Activated naive CD8-positive, alpha-beta T cell (primary cell): ENCODE data around the gene PPP1R2.
A peak's percentile ranks its signal among the peaks of the same experiment; 100 is the strongest.
"Not testable (repeated sequence)": the region's sequence is repeated elsewhere in the genome, so short reads cannot be mapped to it uniquely, and the experiment has no call there.

Experiments used
- H3K27ac Mint-ChIP-seq: one replicate; pipeline ENCODE4 v1.8.0; 2021; ENCODE audit warnings: mixed read lengths
- H3K27me3 Mint-ChIP-seq: one replicate; pipeline ENCODE4 v1.8.0; 2021; ENCODE audit warnings: mixed read lengths
- H3K36me3 Mint-ChIP-seq: one replicate; pipeline ENCODE4 v1.8.0; 2021; ENCODE audit warnings: mixed read lengths
- H3K4me1 Mint-ChIP-seq: one replicate; pipeline ENCODE4 v1.8.0; 2021; ENCODE audit warnings: low read depth, mixed read lengths
- H3K4me3 Mint-ChIP-seq: one replicate; pipeline ENCODE4 v1.8.0; 2021; ENCODE audit warnings: mild to moderate bottlenecking, mixed read lengths
- H3K9me3 Mint-ChIP-seq: one replicate; pipeline ENCODE4 v1.8.0; 2021; ENCODE audit warnings: low read depth, mixed read lengths

The PPP1R2 gene

DNA sequence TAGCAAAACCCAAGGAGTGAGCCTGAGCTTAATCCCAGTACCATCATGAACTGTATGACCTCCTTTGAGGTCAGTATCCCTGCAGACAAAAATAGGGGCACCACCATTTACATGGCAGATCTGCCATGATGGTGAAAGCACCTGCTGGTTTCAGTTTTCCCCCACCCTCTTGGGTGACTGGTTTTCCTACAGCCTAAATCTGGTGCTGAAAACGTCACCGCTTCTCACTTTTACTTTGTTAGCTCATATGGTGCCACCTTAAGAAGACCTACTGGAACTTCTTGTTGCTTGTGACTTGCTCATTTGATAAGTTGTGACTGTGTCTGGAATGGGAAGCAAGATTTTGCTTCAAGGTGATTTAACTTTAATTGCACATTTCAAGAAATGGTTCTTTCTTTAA, 5.1 kb downstream of the PPP1R2 start:
- peak overlapping the region; percentile 88 for H3K27ac Mint-ChIP-seq
- no peaks in the 10 kb centered on the region for H3K9me3 Mint-ChIP-seq
- H3K4me3 Mint-ChIP-seq = peak overlapping the region; percentile 89
- no peaks in the 10 kb centered on the region for H3K27me3 Mint-ChIP-seq
- peaks cover 79% of the 10 kb centered on the region for H3K4me1 Mint-ChIP-seq
- H3K36me3 Mint-ChIP-seq = peaks cover 3% of the 10 kb centered on the region

DNA sequence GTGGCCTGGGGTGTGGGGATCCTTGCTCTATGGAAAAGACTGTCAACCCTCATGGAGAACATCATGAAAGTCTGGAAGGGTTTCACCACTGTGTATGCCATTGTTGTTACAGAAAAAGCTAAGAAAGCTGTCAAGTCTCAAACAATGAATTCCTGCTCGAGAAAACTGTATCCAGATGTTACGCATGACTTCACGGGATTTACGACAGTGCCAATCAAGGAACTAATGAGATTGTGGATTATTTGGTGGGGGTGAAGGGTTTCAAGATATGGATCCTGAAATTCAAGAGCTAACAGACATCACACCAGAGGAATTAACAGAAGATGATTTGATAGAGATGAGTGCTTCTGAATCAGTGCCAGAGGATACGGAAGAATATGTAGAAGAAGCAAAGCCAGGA, 7.8 kb downstream of the PPP1R2 start:
- H3K27ac Mint-ChIP-seq = peak overlapping the region; percentile 91
- peaks cover 93% of the 10 kb centered on the region for H3K4me1 Mint-ChIP-seq
- peak overlapping the region; percentile 69 for H3K4me3 Mint-ChIP-seq
- H3K9me3 Mint-ChIP-seq = no peaks in the 10 kb centered on the region
- peaks cover 3% of the 10 kb centered on the region for H3K36me3 Mint-ChIP-seq
- H3K27me3 Mint-ChIP-seq = no peaks in the 10 kb centered on the region

GRCh38 chr3:195532834-195533233, 10.3 kb downstream of the PPP1R2 start:
- H3K9me3 Mint-ChIP-seq = no peaks in the 10 kb centered on the region
- peaks cover 4% of the 10 kb centered on the region for H3K36me3 Mint-ChIP-seq
- peaks cover 89% of the 10 kb centered on the region for H3K4me1 Mint-ChIP-seq
- H3K27ac Mint-ChIP-seq = peak overlapping the region; percentile 91
- H3K27me3 Mint-ChIP-seq = no peaks in the 10 kb centered on the region
- no peak overlapping the region for H3K4me3 Mint-ChIP-seq

GRCh38 chr3:195532345-195532744, 10.8 kb downstream of the PPP1R2 start:
- Mint-ChIP-seq H3K9me3 (no peaks in the 10 kb centered on the region), H3K27ac (peak overlapping the region; percentile 91), H3K27me3 (no peaks in the 10 kb centered on the region), H3K4me3 (peak overlapping the region; percentile 27), H3K4me1 (peaks cover 88% of the 10 kb centered on the region), H3K36me3 (peaks cover 4% of the 10 kb centered on the region)

- Mint-ChIP-seq H3K27ac (peak overlapping the region; percentile 91), H3K4me3 (peak overlapping the region; percentile 1), H3K4me1 (peaks cover 83% of the 10 kb centered on the region)
These were observed 11.4 kb downstream of the PPP1R2 start for GRCh38 chr3:195531683-195532082.

DNA sequence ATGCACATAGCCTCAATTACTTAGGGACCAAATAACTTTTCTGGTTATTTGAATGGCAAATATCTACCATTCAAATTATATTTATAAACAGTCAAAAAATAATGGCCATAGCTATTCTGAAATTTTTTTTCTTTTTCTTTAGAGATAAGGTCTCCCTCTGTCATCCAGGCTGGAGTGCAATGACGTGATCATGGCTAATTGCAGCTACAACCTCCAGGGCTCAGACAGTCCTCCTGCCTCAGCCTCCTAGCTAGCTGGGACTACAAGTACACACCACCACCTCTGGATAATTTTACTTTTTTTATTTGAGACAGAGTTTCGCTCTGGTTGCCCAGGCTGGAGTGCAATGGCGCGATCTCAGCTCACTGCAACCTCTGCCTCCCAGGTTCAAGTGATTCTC, 16.6 kb downstream of the PPP1R2 start:
- Mint-ChIP-seq H3K4me1 (peaks cover 77% of the 10 kb centered on the region), H3K36me3 (peaks cover 8% of the 10 kb centered on the region), H3K9me3 (no peaks in the 10 kb centered on the region), H3K4me3 (no peak overlapping the region), H3K27me3 (no peaks in the 10 kb centered on the region), H3K27ac (peak overlapping the region; percentile 78)

More at GRCh38 chr3:195531683-195532082, 11.4 kb downstream of the PPP1R2 start:
- Mint-ChIP-seq H3K27me3 (no peaks in the 10 kb centered on the region), H3K36me3 (peaks cover 4% of the 10 kb centered on the region), H3K9me3 (no peaks in the 10 kb centered on the region)

GRCh38 chr3:195524171-195524896, 18.8 kb downstream of the PPP1R2 start:
- Mint-ChIP-seq H3K27ac (peak overlapping the region; percentile 97), H3K4me3 (peak overlapping the region; percentile 67)

DNA sequence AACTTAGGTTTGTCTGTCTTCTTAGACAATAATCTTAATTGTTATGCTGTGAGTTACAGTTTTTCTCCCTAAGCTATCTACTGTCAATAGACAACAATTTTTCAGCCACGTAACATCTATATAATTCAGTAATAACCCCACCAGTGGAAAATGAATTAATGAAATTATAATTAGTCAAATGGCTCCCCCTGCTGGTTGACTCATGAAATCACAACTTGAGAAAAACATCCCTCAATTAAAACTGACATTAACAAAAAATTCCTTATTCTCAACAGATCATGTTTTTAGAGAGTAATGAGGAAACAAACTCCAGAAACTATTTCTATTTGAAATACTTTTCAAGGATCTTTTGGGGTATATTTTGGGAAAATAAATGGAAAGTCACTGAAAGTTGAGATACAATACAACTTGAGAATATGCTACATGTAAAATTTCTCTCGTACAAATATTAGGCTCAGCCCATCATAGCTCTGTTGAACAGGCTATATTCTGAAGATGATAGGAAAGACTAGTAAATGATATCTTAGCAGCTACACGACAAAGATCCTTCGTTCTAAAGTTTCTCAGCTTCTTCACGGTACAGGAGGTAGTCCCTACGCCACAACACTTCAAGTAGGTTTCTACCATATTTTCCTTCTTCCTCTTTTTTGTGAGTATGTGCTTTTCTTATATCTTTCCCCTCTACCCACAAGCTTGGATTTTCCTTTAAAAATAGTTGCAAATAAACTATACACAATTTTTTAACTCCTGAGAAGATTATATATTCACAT, 20.7 kb downstream of the PPP1R2 start:
- Mint-ChIP-seq H3K4me3 (no peak overlapping the region), H3K36me3 (peaks cover 6% of the 10 kb centered on the region), H3K9me3 (no peaks in the 10 kb centered on the region), H3K4me1 (peaks cover 54% of the 10 kb centered on the region), H3K27me3 (no peaks in the 10 kb centered on the region), H3K27ac (peak overlapping the region; percentile 97)

More at GRCh38 chr3:195524171-195524896, 18.8 kb downstream of the PPP1R2 start:
- Mint-ChIP-seq H3K9me3 (no peaks in the 10 kb centered on the region), H3K36me3 (peaks cover 8% of the 10 kb centered on the region), H3K4me1 (peaks cover 59% of the 10 kb centered on the region), H3K27me3 (no peaks in the 10 kb centered on the region)

DNA sequence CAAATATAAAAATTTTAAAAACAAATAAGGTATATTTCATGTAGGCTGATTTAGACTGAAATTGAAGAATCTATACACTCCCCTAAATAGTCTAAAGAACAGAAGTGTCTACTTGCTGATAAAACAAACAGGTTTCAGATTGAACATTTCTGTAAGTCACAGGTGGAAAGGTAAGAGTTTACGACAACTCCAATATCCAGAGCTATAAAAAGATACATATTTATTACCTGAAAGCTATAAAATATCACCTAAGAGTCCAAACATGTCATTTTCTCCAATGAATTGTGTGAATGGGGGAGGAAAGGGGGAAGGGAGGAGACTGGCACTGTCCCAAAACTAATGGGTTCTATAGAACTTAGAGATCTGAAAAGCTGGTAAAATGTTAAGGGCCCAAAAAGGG, 26.1 kb downstream of the PPP1R2 start:
- peaks cover 40% of the 10 kb centered on the region for H3K4me1 Mint-ChIP-seq
- peak overlapping the region; percentile 74 for H3K27ac Mint-ChIP-seq
- H3K9me3 Mint-ChIP-seq = no peaks in the 10 kb centered on the region
- no peak overlapping the region for H3K4me3 Mint-ChIP-seq
- H3K27me3 Mint-ChIP-seq = no peaks in the 10 kb centered on the region
- peaks cover 9% of the 10 kb centered on the region for H3K36me3 Mint-ChIP-seq

- peak overlapping the region; percentile 5 for H3K4me3 Mint-ChIP-seq
- H3K27me3 Mint-ChIP-seq, H3K9me3 Mint-ChIP-seq: not testable (repeated sequence)
- peak overlapping the region; percentile 94 for H3K27ac Mint-ChIP-seq
- peaks cover 45% of the 10 kb centered on the region for H3K4me1 Mint-ChIP-seq
- H3K36me3 Mint-ChIP-seq = peaks cover 14% of the 10 kb centered on the region
These were observed 28.4 kb downstream of the PPP1R2 start for GRCh38 chr3:195514610-195515235.

DNA sequence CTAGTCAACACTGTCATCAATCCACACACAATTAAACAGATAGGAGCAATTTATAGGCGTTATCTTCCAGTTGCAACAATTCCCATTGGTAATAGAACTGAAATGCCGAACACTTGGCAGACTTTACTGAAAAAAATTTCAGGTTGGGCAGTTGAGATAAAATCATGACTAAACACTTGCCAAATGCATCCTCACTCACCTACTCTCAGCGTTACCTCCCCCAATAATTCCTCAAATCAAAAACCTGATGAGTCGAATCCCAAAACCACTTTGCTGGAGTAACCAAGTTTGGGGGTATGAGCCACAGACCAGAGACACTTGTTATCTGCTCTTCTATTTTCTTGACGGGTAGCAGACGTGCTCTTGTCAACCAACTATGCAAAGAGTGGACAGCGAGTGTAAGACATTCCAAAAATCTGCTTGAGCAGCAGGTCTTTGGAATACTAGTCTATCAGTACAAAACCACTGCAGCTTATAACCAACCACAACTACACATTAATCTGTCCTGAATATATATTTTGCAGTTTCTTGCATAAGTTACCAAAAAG, 30.3 kb downstream of the PPP1R2 start:
- H3K36me3 Mint-ChIP-seq = peaks cover 19% of the 10 kb centered on the region
- H3K9me3 Mint-ChIP-seq = no peaks in the 10 kb centered on the region
- H3K4me1 Mint-ChIP-seq = peaks cover 45% of the 10 kb centered on the region
- peak overlapping the region; percentile 77 for H3K27ac Mint-ChIP-seq
- no peaks in the 10 kb centered on the region for H3K27me3 Mint-ChIP-seq
- no peak overlapping the region for H3K4me3 Mint-ChIP-seq

GRCh38 chr3:195511136-195511535, 32.0 kb downstream of the PPP1R2 start:
- peak overlapping the region; percentile 77 for H3K27ac Mint-ChIP-seq
- H3K4me1 Mint-ChIP-seq = peaks cover 43% of the 10 kb centered on the region
- peaks cover 19% of the 10 kb centered on the region for H3K36me3 Mint-ChIP-seq
- no peaks in the 10 kb centered on the region for H3K9me3 Mint-ChIP-seq
- no peak overlapping the region for H3K4me3 Mint-ChIP-seq
- H3K27me3 Mint-ChIP-seq = no peaks in the 10 kb centered on the region

DNA sequence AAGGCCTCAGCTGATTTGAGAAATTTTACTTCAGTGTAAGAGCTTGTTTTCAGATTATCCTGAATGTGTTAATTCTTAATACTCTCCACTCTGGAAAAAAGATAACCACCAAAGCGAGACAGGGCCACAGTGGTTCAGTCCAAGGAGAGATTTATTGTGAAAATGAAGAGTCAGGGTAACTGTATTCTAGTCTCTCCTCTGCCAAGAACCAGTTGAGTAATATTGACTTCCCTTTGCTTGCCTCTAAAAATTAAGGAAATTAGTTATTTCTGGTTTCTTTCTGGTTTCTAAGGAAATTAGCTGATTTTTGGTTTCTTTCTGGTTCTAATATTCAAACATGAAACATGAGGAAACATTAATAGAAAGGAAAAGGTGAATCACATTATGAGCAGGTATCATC, 34.9 kb downstream of the PPP1R2 start:
- Mint-ChIP-seq H3K27me3 (no peaks in the 10 kb centered on the region), H3K9me3 (no peaks in the 10 kb centered on the region), H3K4me3 (no peak overlapping the region), H3K27ac (peak overlapping the region; percentile 83), H3K36me3 (peaks cover 11% of the 10 kb centered on the region), H3K4me1 (peaks cover 21% of the 10 kb centered on the region)

- Mint-ChIP-seq H3K27me3 (no peaks in the 10 kb centered on the region), H3K36me3 (no peaks in the 10 kb centered on the region), H3K4me1 (no peaks in the 10 kb centered on the region), H3K9me3 (no peaks in the 10 kb centered on the region), H3K27ac (no peak overlapping the region), H3K4me3 (no peak overlapping the region)
These were observed 67.5 kb downstream of the PPP1R2 start for GRCh38 chr3:195475614-195476013.

- H3K27me3 Mint-ChIP-seq, H3K27ac Mint-ChIP-seq, H3K36me3 Mint-ChIP-seq, H3K4me3 Mint-ChIP-seq, H3K9me3 Mint-ChIP-seq, H3K4me1 Mint-ChIP-seq: not testable (repeated sequence)
These were observed 68.0 kb downstream of the PPP1R2 start for GRCh38 chr3:195475116-195475515.
